Spleen (tissue), 7 donors: ENCODE data around the gene UCK1.

Source experiments
- CTCF ChIP-seq, 11 experiments: fragments of 200-600 bp in 7 of 11; fragments of 450-650 bp in 4 of 11; sonication (generic) in 4 of 11; IDR thresholded peaks in 8 of 11; conservative IDR thresholded peaks in 3 of 11; 1 replicate in 7 of 11; 2 replicates in 4 of 11; pipeline versions ENCODE4 v1.4.0 to v1.8.0; 2016 to 2021; ENCODE audit warnings: antibody characterized with exemption in 11 of 11, inconsistent platforms in 4 of 11, mild to moderate bottlenecking in 1 of 11
- POLR2AphosphoS5 ChIP-seq, 3 donors: sonication (generic); formaldehyde crosslinking; IDR thresholded peaks; one replicate each; pipeline ENCODE4 v1.5.1; 2017; ENCODE audit warnings: antibody characterized with exemption in 3 of 3
- donor health status: DM: no; HTN: no; CAD: no; lungs with moderate emphysema.
- donor health status: DM: no; HTN: no; CAD: no.
- donor health status: DM: no; HTN: no; CAD: no.

GRCh38 chr9:131516100-131516499 is 15.0 kb downstream of the UCK1 start:
- TF ChIP-seq POLR2AphosphoS5 (IDR thresholded peaks at IDR 0.05) = no peak
- TF ChIP-seq CTCF (IDR thresholded peaks at IDR 0.05 in 8 of 11, conservative IDR thresholded peaks at IDR 0.05 in 3 of 11) = no peak
